ENCODE results near the gene TBX3. TPM values are rescaled to one million over a fixed set of nuclear protein-coding genes. Genes with fewer than 3 reads are reported as not detected.

Gene TBX3
- total RNA-seq, 2 donors from 2014 or later: 0.10 TPM; not detected in 1

- Mint-ChIP-seq H3K27ac (no peak overlapping the region), H3K4me1 (no peaks in the 10 kb centered on the region), H3K4me3 (no peak overlapping the region), H3K36me3 (ENCODE audit: low read depth) (peaks cover 8% of the 10 kb centered on the region), H3K27me3 (peaks cover 53% of the 10 kb centered on the region)
- ATAC-seq (no peak), DNase-seq (no peak)
- H3K9me3 ChIP-seq (ENCODE audit: control insufficient read depth, low read length, poor library complexity, severe bottlenecking): no peaks in the 10 kb centered on the region
Measured at GRCh38 chr12:114702462-114702861, 18.5 kb upstream of the TBX3 start.

- Mint-ChIP-seq H3K27me3 (peaks cover 59% of the 10 kb centered on the region), H3K27ac (no peak overlapping the region), H3K4me1 (no peaks in the 10 kb centered on the region), H3K36me3 (ENCODE audit: low read depth) (peaks cover 8% of the 10 kb centered on the region), H3K4me3 (no peak overlapping the region)
- H3K9me3 ChIP-seq (ENCODE audit: control insufficient read depth, low read length, poor library complexity, severe bottlenecking): no peaks in the 10 kb centered on the region
- DNase-seq (no peak), ATAC-seq (no peak)
Measured at GRCh38 chr12:114701553-114701952, 17.6 kb upstream of the TBX3 start.

- H3K4me3 Mint-ChIP-seq: no peak overlapping the region
- peaks cover 64% of the 10 kb centered on the region for H3K27me3 Mint-ChIP-seq
Measured at GRCh38 chr12:114701104-114701414, 17.1 kb upstream of the TBX3 start.

GRCh38 chr12:114700392-114701103 is 16.6 kb upstream of the TBX3 start:
- H3K36me3 Mint-ChIP-seq (ENCODE audit: low read depth): peaks cover 8% of the 10 kb centered on the region
- no peaks in the 10 kb centered on the region for H3K4me1 Mint-ChIP-seq
- H3K27me3 Mint-ChIP-seq: peaks cover 69% of the 10 kb centered on the region
- no peak overlapping the region for H3K27ac Mint-ChIP-seq
- H3K9me3 ChIP-seq (ENCODE audit: control insufficient read depth, low read length, poor library complexity, severe bottlenecking): no peaks in the 10 kb centered on the region
- DNase-seq (no peak), ATAC-seq (no peak)
- no peak overlapping the region for H3K4me3 Mint-ChIP-seq

More at GRCh38 chr12:114701104-114701414, 17.1 kb upstream of the TBX3 start:
- Mint-ChIP-seq H3K27ac (no peak overlapping the region), H3K36me3 (ENCODE audit: low read depth) (peaks cover 8% of the 10 kb centered on the region), H3K4me1 (no peaks in the 10 kb centered on the region)
- no peak for ATAC-seq
- H3K9me3 ChIP-seq (ENCODE audit: control insufficient read depth, low read length, poor library complexity, severe bottlenecking): no peaks in the 10 kb centered on the region
- no peak for DNase-seq

GRCh38 chr12:114698566-114699163 is 14.7 kb upstream of the TBX3 start:
- no peak for ATAC-seq
- Mint-ChIP-seq H3K36me3 (ENCODE audit: low read depth) (peaks cover 8% of the 10 kb centered on the region), H3K27me3 (peaks cover 81% of the 10 kb centered on the region), H3K4me1 (no peaks in the 10 kb centered on the region), H3K27ac (no peak overlapping the region), H3K4me3 (no peak overlapping the region)
- DNase-seq: no peak
- no peaks in the 10 kb centered on the region for H3K9me3 ChIP-seq (ENCODE audit: control insufficient read depth, low read length, poor library complexity, severe bottlenecking)

- no peak for DNase-seq
- H3K9me3 ChIP-seq (ENCODE audit: control insufficient read depth, low read length, poor library complexity, severe bottlenecking): no peaks in the 10 kb centered on the region
- H3K27ac Mint-ChIP-seq: no peak overlapping the region
- peaks cover 10% of the 10 kb centered on the region for H3K36me3 Mint-ChIP-seq (ENCODE audit: low read depth)
- no peak overlapping the region for H3K4me3 Mint-ChIP-seq
- no peak for ATAC-seq
- no peaks in the 10 kb centered on the region for H3K4me1 Mint-ChIP-seq
- peaks cover 88% of the 10 kb centered on the region for H3K27me3 Mint-ChIP-seq
Measured at GRCh38 chr12:114697741-114698565, 14.0 kb upstream of the TBX3 start.

- Mint-ChIP-seq H3K27me3 (peaks cover 93% of the 10 kb centered on the region), H3K36me3 (ENCODE audit: low read depth) (peaks cover 10% of the 10 kb centered on the region), H3K4me1 (peaks cover 2% of the 10 kb centered on the region), H3K4me3 (no peak overlapping the region), H3K27ac (no peak overlapping the region)
- DNase-seq: no peak
- no peak for ATAC-seq
- no peaks in the 10 kb centered on the region for H3K9me3 ChIP-seq (ENCODE audit: control insufficient read depth, low read length, poor library complexity, severe bottlenecking)
Measured at GRCh38 chr12:114697243-114697716, 13.3 kb upstream of the TBX3 start.

GRCh38 chr12:114696443-114697242 is 12.7 kb upstream of the TBX3 start:
- H3K36me3 Mint-ChIP-seq (ENCODE audit: low read depth): peaks cover 9% of the 10 kb centered on the region
- peaks cover 2% of the 10 kb centered on the region for H3K4me1 Mint-ChIP-seq
- DNase-seq: no peak
- H3K27me3 Mint-ChIP-seq: peaks cover 94% of the 10 kb centered on the region
- H3K27ac Mint-ChIP-seq: no peak overlapping the region
- H3K4me3 Mint-ChIP-seq: no peak overlapping the region
- no peaks in the 10 kb centered on the region for H3K9me3 ChIP-seq (ENCODE audit: control insufficient read depth, low read length, poor library complexity, severe bottlenecking)
- no peak for ATAC-seq

GRCh38 chr12:114695305-114695592 is 11.3 kb upstream of the TBX3 start:
- H3K27ac Mint-ChIP-seq: no peak overlapping the region
- H3K9me3 ChIP-seq (ENCODE audit: control insufficient read depth, low read length, poor library complexity, severe bottlenecking): no peaks in the 10 kb centered on the region
- H3K4me1 Mint-ChIP-seq: peaks cover 2% of the 10 kb centered on the region
- H3K27me3 Mint-ChIP-seq: peaks cover 94% of the 10 kb centered on the region
- ATAC-seq (no peak), DNase-seq (no peak)
- H3K36me3 Mint-ChIP-seq (ENCODE audit: low read depth): peaks cover 7% of the 10 kb centered on the region
- no peak overlapping the region for H3K4me3 Mint-ChIP-seq

- peaks cover 94% of the 10 kb centered on the region for H3K27me3 Mint-ChIP-seq
- H3K36me3 Mint-ChIP-seq (ENCODE audit: low read depth): peaks cover 5% of the 10 kb centered on the region
- no peaks in the 10 kb centered on the region for H3K9me3 ChIP-seq (ENCODE audit: control insufficient read depth, low read length, poor library complexity, severe bottlenecking)
- H3K4me1 Mint-ChIP-seq: peaks cover 2% of the 10 kb centered on the region
- ATAC-seq (no peak), DNase-seq (no peak)
- no peak overlapping the region for H3K4me3 Mint-ChIP-seq
- no peak overlapping the region for H3K27ac Mint-ChIP-seq
Measured at GRCh38 chr12:114694436-114695304, 10.7 kb upstream of the TBX3 start.

GRCh38 chr12:114693532-114693931 is 9.6 kb upstream of the TBX3 start:
- Mint-ChIP-seq H3K27me3 (peaks cover 94% of the 10 kb centered on the region), H3K27ac (no peak overlapping the region), H3K4me3 (no peak overlapping the region), H3K36me3 (ENCODE audit: low read depth) (peaks cover 6% of the 10 kb centered on the region), H3K4me1 (peaks cover 2% of the 10 kb centered on the region)
- DNase-seq: no peak
- no peaks in the 10 kb centered on the region for H3K9me3 ChIP-seq (ENCODE audit: control insufficient read depth, low read length, poor library complexity, severe bottlenecking)
- ATAC-seq: no peak

- ATAC-seq: no peak
- no peaks in the 10 kb centered on the region for H3K9me3 ChIP-seq (ENCODE audit: control insufficient read depth, low read length, poor library complexity, severe bottlenecking)
- peaks cover 5% of the 10 kb centered on the region for H3K36me3 Mint-ChIP-seq (ENCODE audit: low read depth)
- H3K27me3 Mint-ChIP-seq: peaks cover 94% of the 10 kb centered on the region
- DNase-seq: no peak
- H3K4me3 Mint-ChIP-seq: no peak overlapping the region
- H3K27ac Mint-ChIP-seq: no peak overlapping the region
- peaks cover 2% of the 10 kb centered on the region for H3K4me1 Mint-ChIP-seq
Measured at GRCh38 chr12:114693059-114693531, 9.1 kb upstream of the TBX3 start.
